ENCODE measurements around the gene SSBP3.

Gene SSBP3

GRCh38 chr1:54178296-54179070 is 227.7 kb downstream of the SSBP3 start:
- no peak for DNase-seq (ENCODE audit: low read depth, low spot score)

- DNase-seq (ENCODE audit: low read depth, low spot score), result no peak
Measured at GRCh38 chr1:54177726-54178125, 228.5 kb downstream of the SSBP3 start.

GRCh38 chr1:54176621-54177327 is 229.4 kb downstream of the SSBP3 start:
- no peak for DNase-seq (ENCODE audit: low read depth, low spot score)
